B cell (primary cell): ENCODE data around the gene NTN1. TPM values are rescaled to one million over a fixed set of nuclear protein-coding genes. Genes with fewer than 3 reads are reported as not detected.

Experiments
- ATAC-seq: fragments of 200-7000 bp; cut with Tn5 transposase; one replicate; pipeline ENCODE4 v1.10.0; 2021; ENCODE audit warnings: low read depth, mild to moderate bottlenecking, moderate number of reproducible peaks, moderate library complexity
- CTCF ChIA-PET: fragments of 350-600 bp; sonication (Branson Sonifier 250); formaldehyde crosslinking; loops from one replicate; lab custom pipeline; 2021; ENCODE audit warnings: antibody characterized with exemption, inconsistent platforms; lab: Charles Lee
- POLR2A ChIA-PET: fragments of 350-600 bp; sonication (Branson Sonifier 250); formaldehyde crosslinking; loops from one replicate; lab custom pipeline; 2021; ENCODE audit warnings: antibody characterized with exemption; lab: Charles Lee
- DNase-seq: peaks from one replicate; pipeline ENCODE4 v3.0.0; 2013
- H2AFZ ChIP-seq: 2 replicates; pipeline ENCODE4 v1.6.1; 2012; ENCODE audit warnings: mild to moderate bottlenecking, low read depth, low read length; ENCODE audit not compliant: insufficient read depth, poor library complexity, severe bottlenecking
- H3K27ac ChIP-seq, 2 donors: 1 replicate in 1 of 2; 2 replicates in 1 of 2; pipeline ENCODE4 v1.5.1; 2012 to 2013; ENCODE audit warnings: low read length in 2 of 2, mild to moderate bottlenecking in 2 of 2, moderate library complexity in 1 of 2
- H3K27me3 ChIP-seq, 4 experiments: fragments of 200-600 bp in 1 of 4; sonication (generic) in 1 of 4; replicated peaks in 1 of 4; 1 replicate in 2 of 4; 2 replicates in 2 of 4; pipeline versions ENCODE4 v1.6.1 to v1.7.0; 2013 to 2016; ENCODE audit warnings: low read length in 3 of 4, mild to moderate bottlenecking in 2 of 4, mixed read lengths in 1 of 4, moderate library complexity in 1 of 4; ENCODE audit not compliant: insufficient read depth in 4 of 4, control insufficient read depth in 3 of 4; ENCODE audit errors: control extremely low read depth in 1 of 4
- H3K36me3 ChIP-seq, 2 experiments: replicated peaks in 1 of 2; 1 replicate in 1 of 2; 2 replicates in 1 of 2; pipeline versions ENCODE4 v1.6.1 to v1.7.1; 2013; ENCODE audit warnings: low read length in 1 of 2; ENCODE audit not compliant: insufficient read depth in 2 of 2, control insufficient read depth in 1 of 2; ENCODE audit errors: control extremely low read depth in 1 of 2, extremely low read depth in 1 of 2
- H3K4me1 ChIP-seq, 2 donors: fragments of 200-600 bp in 1 of 2; sonication (generic) in 1 of 2; 1 replicate in 1 of 2; 2 replicates in 1 of 2; pipeline versions ENCODE4 v1.5.1 to v1.6.1; 2013 to 2017; ENCODE audit warnings: low read length in 2 of 2; ENCODE audit not compliant: control insufficient read depth in 2 of 2, insufficient read depth in 2 of 2
- H3K4me2 ChIP-seq: replicated peaks from 2 replicates; pipeline ENCODE3; 2012; ENCODE audit warnings: mild to moderate bottlenecking, low read depth, low read length; ENCODE audit not compliant: poor library complexity, severe bottlenecking
- H3K4me3 ChIP-seq, 5 experiments: fragments of 200-600 bp in 1 of 5; sonication (generic) in 1 of 5; 1 replicate in 3 of 5; 2 replicates in 2 of 5; pipeline versions ENCODE4 v1.5.1 to v1.7.0; 2011 to 2016; ENCODE audit warnings: low read length in 4 of 5, mild to moderate bottlenecking in 4 of 5, low read depth in 2 of 5, control low read depth in 1 of 5, moderate library complexity in 1 of 5; ENCODE audit not compliant: insufficient read depth in 1 of 5; ENCODE audit errors: control extremely low read depth in 1 of 5, extremely low read depth in 1 of 5
- H3K79me2 ChIP-seq: fragments of 200-600 bp; sonication (generic); one replicate; pipeline ENCODE4 v1.6.0; 2016; ENCODE audit warnings: low read length; ENCODE audit not compliant: control insufficient read depth, insufficient read depth
- H3K9ac ChIP-seq: fragments of 200-600 bp; sonication (generic); 2 replicates; pipeline ENCODE4 v1.6.1; 2017; ENCODE audit warnings: mild to moderate bottlenecking, low read length, moderate library complexity
- H3K9me3 ChIP-seq, 3 donors: one replicate each; pipeline versions ENCODE4 v1.6.1 to v1.7.1; 2013; ENCODE audit warnings: low read length in 2 of 3; ENCODE audit not compliant: control insufficient read depth in 2 of 3, insufficient read depth in 1 of 3; ENCODE audit errors: control extremely low read depth in 1 of 3
- H4K20me1 ChIP-seq: 2 replicates; pipeline ENCODE4 v1.6.0; 2012; ENCODE audit warnings: mild to moderate bottlenecking, low read length; ENCODE audit not compliant: insufficient read depth, control insufficient read depth, poor library complexity, severe bottlenecking
- H3K27ac Mint-ChIP-seq: one replicate; pipeline ENCODE4 v1.8.0; 2021; ENCODE audit warnings: mixed read lengths
- H3K27me3 Mint-ChIP-seq: one replicate; pipeline ENCODE4 v1.8.0; 2021; ENCODE audit warnings: mixed read lengths
- H3K4me1 Mint-ChIP-seq: one replicate; pipeline ENCODE4 v1.8.0; 2021; ENCODE audit warnings: mixed read lengths
- H3K4me3 Mint-ChIP-seq: one replicate; pipeline ENCODE4 v1.8.0; 2021; ENCODE audit warnings: mixed read lengths
- H3K9me3 Mint-ChIP-seq: one replicate; pipeline ENCODE4 v1.8.0; 2022; ENCODE audit warnings: mixed read lengths; ENCODE audit not compliant: insufficient read depth
- EZH2 ChIP-seq: IDR thresholded peaks from 2 replicates; pipeline ENCODE4 v1.6.1; 2012; ENCODE audit warnings: borderline replicate concordance, low read depth, mild to moderate bottlenecking, moderate library complexity, low read length; ENCODE audit not compliant: insufficient read depth, poor library complexity, severe bottlenecking
- WGBS: methylation state at CpG from one replicate; pipeline ENCODE4 v1.1.5; 2013; ENCODE audit warnings: missing lambda C conversion rate; ENCODE audit not compliant: insufficient coverage; 5-methylcytosine and 5-hydroxymethylcytosine counted together
- intact Hi-C: fragments of 100-400 bp; cut with micrococcal nuclease; formaldehyde crosslinking; loops from one replicate; pipeline ENCODE4 v1.10.0; 2022
- polyA plus RNA-seq: library from polyadenylated mRNA; depleted of rRNA; stranded (reverse); fragments of >200 nt; gene quantifications from 2 replicates; pipeline ENCODE4 v1.2.3, GENCODE V29; 2012
- total RNA-seq, 2 donors: library from RNA; stranded (reverse); fragments of 120-200 nt in 1 of 2; gene quantifications; 1 replicate in 1 of 2; 2 replicates in 1 of 2; pipeline versions ENCODE4 v1.2.3 to v1.2.4, GENCODE V29; 2013 to 2022
- TF ChIP-seq, protein P1 (sequence below): fragments of 200-600 bp; IDR thresholded peaks from one replicate; pipeline ENCODE4 v1.8.0; 2022; ENCODE audit warnings: antibody characterized with exemption, mild to moderate bottlenecking

NTN1 gene
- total and polyA plus RNA-seq, 2 donors (not counting 1 experiment from before 2014, with no cell fraction given), result 0.10 to 0.25 TPM

DNA sequence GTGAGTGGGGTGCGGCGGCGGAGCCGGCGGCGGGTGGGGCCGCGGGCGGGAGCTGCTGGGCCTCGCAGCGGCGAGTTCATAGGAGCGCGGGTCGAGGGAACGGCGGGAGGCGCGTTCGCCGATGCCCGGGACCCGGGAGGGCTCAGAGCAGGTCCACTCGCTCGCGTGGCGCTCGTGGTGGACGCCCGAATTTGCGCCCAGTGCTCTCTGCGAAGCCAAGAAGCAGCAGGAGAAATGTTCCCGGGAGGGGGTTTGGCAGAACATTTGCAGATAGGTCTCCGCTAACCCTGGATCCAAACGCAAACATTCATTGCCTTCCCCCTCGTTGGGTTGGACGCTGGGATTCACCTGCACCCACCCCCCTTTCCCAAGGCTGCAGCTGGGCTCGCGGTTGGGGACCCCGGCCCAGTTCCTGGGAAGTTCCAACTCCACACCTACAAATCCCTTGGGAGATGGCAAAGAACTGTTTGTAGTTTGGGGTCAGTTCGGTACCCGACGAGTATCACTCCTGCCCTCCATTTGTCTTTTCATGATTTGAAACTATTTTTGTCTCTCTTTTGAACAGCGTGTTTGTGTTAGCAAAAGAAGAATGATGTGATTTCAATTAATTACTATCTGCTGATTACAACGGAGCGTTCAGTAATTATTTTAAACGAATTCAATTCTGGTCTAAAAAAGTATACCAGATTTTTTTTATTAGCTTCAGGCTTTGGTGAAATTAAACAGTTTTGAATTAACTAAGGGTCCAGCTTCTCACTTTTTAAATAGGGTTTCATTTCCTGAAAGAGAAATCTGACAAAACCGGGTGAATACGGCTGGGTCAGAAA lies 2.3 kb downstream of the NTN1 start:
- peak overlapping the region in 3 of 5 experiments; percentile 63 to 69 (median 67) for H3K4me3 ChIP-seq
- ChIA-PET POLR2A (interaction anchor here (0.6 kb wide), 1 partner anchor 1284 kb away, joined by 3 read pairs; no protein-coding TSS in a partner anchor), CTCF (interaction anchor here (0.5 to 1.9 kb wide), 3 partner anchors 21 to 24 kb away, joined by 4 to 5 read pairs (median 5); no protein-coding TSS in a partner anchor)
- Mint-ChIP-seq H3K9me3 (no peaks in the 10 kb centered on the region), H3K4me3 (peak overlapping the region; percentile 72), H3K4me1 (peaks cover 26% of the 10 kb centered on the region), H3K27me3 (peaks cover 39% of the 10 kb centered on the region), H3K27ac (no peak overlapping the region)
- H3K4me2 ChIP-seq, result peak overlapping the region; percentile 84
- peaks cover 5% of the 10 kb centered on the region for H4K20me1 ChIP-seq
- intact Hi-C loops, result no loop called here
- no peak overlapping the region for H3K27ac ChIP-seq
- H3K9ac ChIP-seq, result peak overlapping the region; percentile 67
- peak overlapping the region; percentile 59 for H2AFZ ChIP-seq
- peaks cover 0 to 12% (median 0%) of the 10 kb centered on the region in 3 donors for H3K9me3 ChIP-seq
- ATAC-seq (no peak), DNase-seq (peak; percentile 32)
- peaks cover 26 to 27% of the 10 kb centered on the region in 2 donors for H3K4me1 ChIP-seq
- peaks cover 1 to 52% (median 37%) of the 10 kb centered on the region in 4 experiments for H3K27me3 ChIP-seq
- no peaks in the 10 kb centered on the region for H3K36me3 ChIP-seq
- TF ChIP-seq, protein P1, sequence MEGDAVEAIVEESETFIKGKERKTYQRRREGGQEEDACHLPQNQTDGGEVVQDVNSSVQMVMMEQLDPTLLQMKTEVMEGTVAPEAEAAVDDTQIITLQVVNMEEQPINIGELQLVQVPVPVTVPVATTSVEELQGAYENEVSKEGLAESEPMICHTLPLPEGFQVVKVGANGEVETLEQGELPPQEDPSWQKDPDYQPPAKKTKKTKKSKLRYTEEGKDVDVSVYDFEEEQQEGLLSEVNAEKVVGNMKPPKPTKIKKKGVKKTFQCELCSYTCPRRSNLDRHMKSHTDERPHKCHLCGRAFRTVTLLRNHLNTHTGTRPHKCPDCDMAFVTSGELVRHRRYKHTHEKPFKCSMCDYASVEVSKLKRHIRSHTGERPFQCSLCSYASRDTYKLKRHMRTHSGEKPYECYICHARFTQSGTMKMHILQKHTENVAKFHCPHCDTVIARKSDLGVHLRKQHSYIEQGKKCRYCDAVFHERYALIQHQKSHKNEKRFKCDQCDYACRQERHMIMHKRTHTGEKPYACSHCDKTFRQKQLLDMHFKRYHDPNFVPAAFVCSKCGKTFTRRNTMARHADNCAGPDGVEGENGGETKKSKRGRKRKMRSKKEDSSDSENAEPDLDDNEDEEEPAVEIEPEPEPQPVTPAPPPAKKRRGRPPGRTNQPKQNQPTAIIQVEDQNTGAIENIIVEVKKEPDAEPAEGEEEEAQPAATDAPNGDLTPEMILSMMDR, result no peak
- no peak for TF ChIP-seq EZH2
- WGBS, result 10% methylated on average over 37 of the region's 49 CpGs
- H3K79me2 ChIP-seq, result no peaks in the 10 kb centered on the region

DNA sequence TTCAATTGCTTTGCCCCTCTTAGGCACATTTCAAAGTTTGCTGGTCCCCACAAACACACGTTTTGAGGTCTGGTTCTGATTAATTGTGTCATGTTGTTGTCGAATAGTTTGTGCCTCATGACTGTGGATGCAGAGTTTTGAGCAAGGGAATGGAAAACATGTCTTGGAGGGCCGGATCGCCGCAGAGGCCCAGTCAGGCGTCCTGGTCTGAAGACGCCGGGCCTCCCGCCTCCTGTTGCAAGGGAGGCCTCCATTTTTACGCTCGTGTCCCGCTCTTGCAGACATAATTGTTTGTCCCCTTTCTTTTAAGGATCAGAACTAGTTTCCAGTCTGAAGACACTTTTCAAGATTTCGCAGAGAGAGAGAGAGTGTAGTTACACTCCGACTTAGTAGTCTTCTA lies 3.2 kb downstream of the NTN1 start:
- no peaks in the 10 kb centered on the region for H3K79me2 ChIP-seq
- no peaks in the 10 kb centered on the region for H3K36me3 ChIP-seq
- peaks cover 5% of the 10 kb centered on the region for H4K20me1 ChIP-seq
- no peak overlapping the region for H3K27ac ChIP-seq
- TF ChIP-seq, protein P1, result no peak
- TF ChIP-seq EZH2, result no peak
- Mint-ChIP-seq H3K9me3 (no peaks in the 10 kb centered on the region), H3K27me3 (peaks cover 44% of the 10 kb centered on the region), H3K4me1 (peaks cover 26% of the 10 kb centered on the region), H3K27ac (no peak overlapping the region), H3K4me3 (peak overlapping the region; percentile 72)
- H3K9me3 ChIP-seq, result peaks cover 0 to 12% (median 0%) of the 10 kb centered on the region in 3 donors
- H3K27me3 ChIP-seq, result peaks cover 1 to 53% (median 39%) of the 10 kb centered on the region in 4 experiments
- intact Hi-C loops, result no loop called here
- ChIA-PET CTCF (interaction anchor here (1.1 to 1.9 kb wide), 2 partner anchors 22 to 24 kb away, joined by 4 to 5 read pairs; no protein-coding TSS in a partner anchor), POLR2A (no interaction called here)
- no peak for ATAC-seq
- WGBS, result 56% methylated on average over 12 of the region's 14 CpGs
- peaks cover 26 to 27% of the 10 kb centered on the region in 2 donors for H3K4me1 ChIP-seq
- no peak for DNase-seq
- H3K4me3 ChIP-seq, result no peak overlapping the region
- no peak overlapping the region for H2AFZ ChIP-seq
- no peak overlapping the region for H3K9ac ChIP-seq
- H3K4me2 ChIP-seq, result no peak overlapping the region
